ENCODE measurements around the gene RANBP9. TPM values are rescaled to one million over a fixed set of nuclear protein-coding genes. Genes with fewer than 3 reads are reported as not detected.

The RANBP9 gene
- total RNA-seq, 1 donor from 2014 or later = 40.2 TPM

DNA sequence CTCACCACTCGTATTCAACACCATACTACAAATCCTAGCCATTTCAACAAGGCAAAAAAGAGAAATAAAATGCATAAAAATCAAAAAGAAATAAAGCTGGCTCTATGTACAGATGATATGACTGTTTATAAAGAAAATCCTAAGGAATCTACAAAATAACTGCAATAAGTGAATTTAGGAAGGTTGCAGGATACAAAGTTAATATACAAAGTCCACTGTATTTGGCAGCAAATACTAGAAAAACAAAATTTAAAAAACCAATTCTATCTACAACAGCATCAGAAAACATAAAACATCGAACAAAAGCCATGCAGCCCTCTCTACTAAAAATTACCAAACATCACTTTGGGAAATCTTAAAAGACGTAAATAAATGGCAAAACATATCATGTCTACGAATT is 47.6 kb downstream of the RANBP9 start:
- intact Hi-C loops (cut with DNase I) = no loop called here
- DNase-seq (ENCODE audit: low spot score) = no peak

DNA sequence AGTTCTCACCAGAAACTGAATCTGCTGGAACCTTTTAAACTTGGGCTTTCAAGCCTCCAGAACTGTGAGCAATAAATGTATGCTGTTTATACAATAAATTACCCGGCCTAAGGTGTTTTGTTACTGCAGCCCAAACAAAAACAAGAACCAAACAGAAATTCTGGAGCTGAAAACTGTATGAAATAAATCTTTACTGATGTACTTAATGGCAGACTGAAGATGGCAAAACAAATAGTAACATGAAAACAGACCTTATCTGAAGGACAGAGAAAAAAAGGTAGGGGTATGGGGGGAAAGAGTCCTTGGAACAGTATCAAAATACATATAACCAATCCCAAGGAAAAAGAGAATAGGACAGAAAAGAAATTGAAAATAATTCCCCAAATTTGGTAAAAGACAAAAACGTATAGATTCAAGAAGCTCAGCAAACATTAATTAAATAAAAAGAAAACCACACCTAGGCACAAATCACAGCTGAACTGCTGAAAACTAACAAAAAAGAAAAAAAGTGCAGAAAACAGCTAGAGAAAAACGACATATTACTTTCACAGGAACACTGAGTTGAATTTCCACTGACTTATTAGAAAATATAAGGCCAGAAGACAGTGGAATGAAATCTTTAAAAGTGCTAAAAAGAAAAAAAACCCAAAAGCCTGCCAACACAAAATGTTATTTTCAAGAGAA is 48.8 kb downstream of the RANBP9 start:
- intact Hi-C loops (cut with DNase I) = no loop called here
- no peak for DNase-seq (ENCODE audit: low spot score)

DNA sequence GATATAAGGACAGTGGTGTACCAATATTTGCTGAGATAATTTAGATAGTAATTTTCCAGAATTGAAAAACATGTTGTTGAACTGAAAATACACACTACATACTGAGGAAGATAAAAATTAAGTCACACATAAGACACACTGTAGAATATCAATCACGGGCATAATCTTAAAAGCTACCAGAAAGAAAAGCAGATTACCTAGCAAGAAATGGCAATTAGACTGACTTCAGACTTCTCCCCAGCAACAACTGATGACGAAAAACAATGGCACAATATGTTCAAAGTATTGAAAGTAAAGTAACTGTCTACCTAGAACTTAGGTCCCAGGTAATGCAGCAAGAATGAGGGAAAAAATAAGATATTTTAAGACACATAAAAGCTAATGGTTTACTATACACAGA is 50.0 kb downstream of the RANBP9 start:
- DNase-seq (ENCODE audit: low spot score) = no peak
- intact Hi-C loops (cut with DNase I) = no loop called here

DNA sequence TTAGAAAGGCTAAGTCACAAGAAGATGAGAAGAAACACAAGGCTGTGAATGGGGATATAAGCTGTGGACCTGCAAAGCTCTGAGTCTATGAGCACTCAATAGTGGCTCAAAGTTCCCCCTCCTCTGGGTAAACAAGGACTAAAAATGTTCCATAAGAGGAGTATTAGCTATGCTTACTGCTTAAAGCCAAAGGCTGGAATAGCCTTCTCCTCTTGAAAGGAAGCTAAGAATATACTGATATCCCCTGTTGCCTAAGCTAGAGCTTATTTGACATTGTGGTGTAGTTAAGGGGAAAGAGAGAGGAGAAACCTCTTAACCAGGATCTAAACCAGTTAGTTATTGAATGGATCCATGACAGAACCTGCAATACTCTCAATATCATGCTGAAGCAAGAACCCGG is 50.7 kb downstream of the RANBP9 start:
- intact Hi-C loops (cut with DNase I) = no loop called here
- DNase-seq (ENCODE audit: low spot score) = no peak

DNA sequence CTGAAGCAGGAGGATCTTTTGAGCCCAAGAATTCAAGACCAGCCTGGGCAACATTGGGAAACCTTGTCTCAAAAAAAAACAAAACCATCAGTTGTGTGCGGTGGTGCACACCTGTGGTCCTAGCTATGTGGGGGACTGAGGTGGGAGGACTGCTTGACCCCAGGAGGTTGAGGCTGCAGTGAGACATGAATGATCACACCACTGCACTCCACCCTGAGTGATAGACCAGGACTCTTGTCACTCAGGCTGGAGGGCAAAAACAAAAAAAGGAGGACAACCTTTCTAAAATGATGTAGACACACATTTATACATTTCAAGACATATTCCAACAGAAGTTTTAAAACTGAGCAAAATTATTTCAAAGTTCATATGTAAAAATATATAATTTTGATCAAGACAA is 51.4 kb downstream of the RANBP9 start:
- no peak for DNase-seq (ENCODE audit: low spot score)
- intact Hi-C loops (cut with DNase I) = no loop called here

DNA sequence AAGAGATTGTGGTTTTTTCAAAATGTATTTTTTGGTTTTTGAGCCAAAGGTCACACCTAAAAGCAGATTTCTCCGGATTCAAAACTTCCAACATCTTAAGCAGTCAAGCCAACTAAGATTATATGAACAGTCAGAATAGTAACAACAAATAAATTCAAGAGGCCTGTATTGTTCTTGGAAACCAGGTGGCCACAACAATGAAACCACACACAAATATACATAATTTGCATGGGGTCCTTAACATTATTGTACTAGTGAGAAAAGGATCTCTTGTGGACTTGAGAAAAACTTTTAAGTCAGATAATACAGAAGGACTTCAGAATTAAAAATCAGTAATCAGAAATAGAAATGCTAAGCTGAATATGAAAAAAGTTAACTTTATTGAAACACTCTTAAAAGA is 55.9 kb downstream of the RANBP9 start:
- DNase-seq (ENCODE audit: low spot score) = no peak

DNA sequence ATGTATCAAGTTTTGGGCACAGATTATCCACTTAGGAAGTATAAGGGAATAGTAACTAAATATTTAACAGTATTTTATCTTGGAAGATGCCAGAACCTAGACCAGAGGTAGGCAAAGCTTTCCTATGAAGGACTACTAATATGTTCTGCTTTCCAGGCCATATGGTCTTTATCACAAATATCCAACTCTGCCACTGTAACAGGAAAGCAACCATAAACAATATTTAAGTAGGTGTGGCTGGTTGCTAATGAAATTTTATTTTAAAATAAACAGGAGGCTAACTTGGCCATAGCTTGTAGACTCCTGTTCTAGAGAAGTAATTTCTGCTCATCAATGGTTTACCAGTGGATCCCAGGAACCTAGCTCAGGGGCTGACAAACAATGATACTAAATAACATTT is 57.1 kb downstream of the RANBP9 start:
- no peak for DNase-seq (ENCODE audit: low spot score)
- intact Hi-C loops (cut with DNase I) = no loop called here

More for the DNA sequence above, 55.9 kb downstream of the RANBP9 start:
- intact Hi-C loops (cut with DNase I) = no loop called here

DNA sequence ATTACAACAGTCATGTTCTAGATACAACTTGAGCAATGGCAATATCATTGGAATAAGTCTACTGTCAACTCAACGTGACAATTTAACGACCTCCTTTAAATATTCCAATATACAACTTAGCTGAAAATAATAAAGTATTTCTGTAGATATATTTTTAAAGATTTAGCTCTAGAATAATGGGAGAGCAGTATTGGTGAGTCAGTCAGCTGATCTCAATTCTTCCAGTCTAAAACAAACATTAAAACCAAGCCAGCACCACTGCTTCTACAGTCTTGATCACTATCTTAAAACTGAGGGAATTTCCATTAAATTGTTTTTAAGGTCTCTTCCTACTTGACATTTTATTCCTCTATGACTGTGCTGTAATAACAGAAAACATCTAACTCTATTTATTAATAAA is 58.3 kb downstream of the RANBP9 start:
- no peak for DNase-seq (ENCODE audit: low spot score)
- intact Hi-C loops (cut with DNase I) = no loop called here

DNA sequence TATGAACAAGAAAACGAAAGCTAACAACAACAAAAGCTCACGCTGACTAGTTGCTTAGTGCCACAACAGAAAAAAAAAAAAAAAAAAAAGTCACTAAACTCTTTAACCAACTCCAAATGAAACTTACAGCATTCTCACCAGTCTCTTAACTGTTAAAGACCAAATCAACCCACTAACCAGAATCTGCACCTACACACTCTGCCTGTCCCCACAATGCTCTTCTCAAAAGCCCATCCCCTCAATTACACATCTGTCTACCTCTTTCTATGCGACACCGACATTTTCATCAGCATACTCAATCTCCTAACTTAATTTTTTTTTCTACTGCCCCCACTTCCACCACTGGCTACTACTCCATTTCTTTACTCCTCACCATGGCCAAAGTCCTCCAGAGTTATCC is 62.2 kb downstream of the RANBP9 start:
- intact Hi-C loops (cut with DNase I) = no loop called here
- no peak for DNase-seq (ENCODE audit: low spot score)

DNA sequence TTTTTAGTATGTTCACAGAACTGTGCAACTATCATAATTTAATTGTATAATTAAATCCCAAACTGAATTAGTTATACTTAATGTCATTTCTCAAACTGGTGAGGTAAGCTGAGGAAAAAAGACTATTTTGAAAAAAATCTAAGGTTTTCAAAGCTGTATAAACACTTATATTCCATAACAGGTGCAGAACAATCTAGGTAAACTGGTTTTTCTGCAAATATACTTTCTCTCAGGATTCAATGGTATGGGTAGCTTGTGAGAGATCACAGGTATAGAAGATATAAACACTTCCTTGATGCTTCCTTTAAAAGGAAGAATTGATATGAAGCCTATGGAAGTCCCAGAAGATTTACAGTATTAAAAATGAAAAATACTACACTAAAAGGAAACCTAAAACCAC is 62.8 kb downstream of the RANBP9 start:
- no peak for DNase-seq (ENCODE audit: low spot score)

DNA sequence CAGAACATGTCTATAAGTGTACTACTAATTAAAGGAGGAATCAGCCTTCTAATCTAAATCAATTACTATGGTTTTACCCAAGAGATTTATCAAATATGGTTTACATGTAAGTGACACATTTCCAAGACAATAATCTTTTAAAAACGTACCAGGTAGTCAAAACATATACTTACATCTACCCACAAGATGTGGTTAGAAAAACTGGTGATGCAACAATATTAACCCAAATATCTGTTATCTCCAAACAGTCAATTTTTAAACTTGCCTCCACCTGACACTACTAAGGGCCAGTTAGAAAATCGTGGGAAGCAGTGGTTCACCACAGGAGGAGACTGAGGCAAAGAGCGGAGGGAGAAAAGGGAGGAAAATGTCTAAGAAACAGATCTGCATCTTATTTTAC is 68.5 kb downstream of the RANBP9 start:
- DNase-seq (ENCODE audit: low spot score) = no peak
- intact Hi-C loops (cut with DNase I) = no loop called here

More for the DNA sequence above, 62.8 kb downstream of the RANBP9 start:
- intact Hi-C loops (cut with DNase I) = no loop called here

DNA sequence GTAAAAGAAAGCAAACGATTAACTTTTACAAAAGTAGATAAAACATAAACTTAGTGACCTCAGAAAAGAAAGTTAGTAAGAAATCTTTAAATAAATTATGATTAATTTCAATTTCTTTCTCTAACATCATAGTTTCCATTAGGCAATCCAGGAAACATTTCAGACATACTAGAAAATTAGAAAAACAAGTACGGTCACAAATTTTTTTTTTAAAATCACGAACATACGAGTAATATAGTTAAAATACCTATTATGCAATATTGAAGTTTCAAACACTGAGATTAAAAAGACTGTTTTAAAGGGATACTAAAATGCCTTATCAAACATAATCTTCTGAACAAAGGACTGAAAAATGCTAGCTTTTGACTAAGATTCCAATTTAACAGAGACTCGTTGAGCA is 70.3 kb downstream of the RANBP9 start:
- intact Hi-C loops (cut with DNase I) = no loop called here
- no peak for DNase-seq (ENCODE audit: low spot score)

DNA sequence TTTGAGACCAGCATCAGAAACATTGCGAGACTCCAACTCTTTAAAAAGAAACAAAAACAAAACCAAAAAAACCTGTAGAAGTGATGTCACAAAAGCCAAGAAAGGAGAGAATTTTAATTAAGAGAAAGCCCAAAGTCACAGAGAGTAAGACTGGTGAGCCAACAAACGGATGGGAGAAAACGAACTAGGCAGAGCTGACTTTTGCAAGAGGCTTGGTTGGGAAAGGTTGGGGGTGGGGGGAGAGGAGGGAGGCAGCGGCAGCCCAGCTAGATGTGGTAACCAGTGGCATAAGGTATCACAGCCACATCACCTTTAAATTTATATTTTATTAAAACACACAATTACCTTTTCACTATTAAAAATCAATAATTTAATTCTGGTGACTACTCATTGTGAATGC is 73.0 kb downstream of the RANBP9 start:
- DNase-seq (ENCODE audit: low spot score) = no peak
- intact Hi-C loops (cut with DNase I) = no loop called here

DNA sequence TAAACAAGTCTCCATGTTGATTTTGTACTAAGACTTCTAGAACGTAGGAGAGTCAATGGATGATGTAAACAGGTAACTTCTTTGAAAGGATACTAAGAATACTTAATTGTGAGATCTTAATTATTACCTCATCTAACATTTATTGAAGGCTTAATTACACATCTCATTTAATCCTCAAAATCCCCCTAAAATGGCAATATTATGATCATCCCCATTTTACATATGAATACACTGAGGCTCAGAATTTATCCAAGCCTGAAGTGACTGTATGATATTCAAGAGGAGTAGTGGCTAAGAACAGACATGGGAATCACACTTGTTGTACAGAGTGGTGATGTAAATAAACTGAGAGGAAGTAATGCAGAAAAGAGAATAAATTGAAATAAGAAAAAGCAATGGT is 73.6 kb downstream of the RANBP9 start:
- intact Hi-C loops (cut with DNase I) = no loop called here

DNA sequence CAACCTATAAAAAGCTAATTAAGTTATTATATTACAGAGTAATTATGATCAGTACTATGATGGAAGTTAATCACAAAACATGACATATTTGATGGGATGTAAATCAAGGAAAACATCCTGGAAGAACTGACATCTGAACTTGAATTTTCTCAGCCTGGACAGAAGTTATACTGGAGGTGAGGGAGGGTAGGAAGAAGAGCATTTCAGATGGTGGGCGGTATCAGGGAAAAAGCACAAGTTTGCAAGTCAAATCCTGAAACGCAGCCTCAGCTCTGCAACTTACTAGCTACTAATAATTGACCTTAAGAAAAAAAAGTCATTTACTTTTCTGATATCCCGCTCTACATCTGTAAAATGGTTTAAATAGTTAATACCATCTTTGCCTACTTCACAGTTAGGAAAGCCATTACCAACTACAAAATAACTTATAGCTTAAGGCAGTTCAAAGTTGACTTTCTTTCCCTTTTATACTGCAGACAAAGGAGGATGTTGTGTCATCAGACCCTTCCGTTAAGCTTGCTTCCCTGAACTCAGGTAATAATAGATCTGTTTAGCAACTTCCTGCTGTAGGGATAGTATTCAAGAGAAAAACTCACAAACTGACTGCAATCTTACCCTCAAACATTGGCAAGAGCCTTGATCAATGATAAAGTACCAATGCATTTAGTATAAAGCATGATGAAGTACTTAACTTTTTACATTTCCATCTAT is 75.5 kb downstream of the RANBP9 start:
- intact Hi-C loops (cut with DNase I) = no loop called here
- DNase-seq (ENCODE audit: low spot score) = no peak

More for the DNA sequence above, 73.6 kb downstream of the RANBP9 start:
- no peak for DNase-seq (ENCODE audit: low spot score)

DNA sequence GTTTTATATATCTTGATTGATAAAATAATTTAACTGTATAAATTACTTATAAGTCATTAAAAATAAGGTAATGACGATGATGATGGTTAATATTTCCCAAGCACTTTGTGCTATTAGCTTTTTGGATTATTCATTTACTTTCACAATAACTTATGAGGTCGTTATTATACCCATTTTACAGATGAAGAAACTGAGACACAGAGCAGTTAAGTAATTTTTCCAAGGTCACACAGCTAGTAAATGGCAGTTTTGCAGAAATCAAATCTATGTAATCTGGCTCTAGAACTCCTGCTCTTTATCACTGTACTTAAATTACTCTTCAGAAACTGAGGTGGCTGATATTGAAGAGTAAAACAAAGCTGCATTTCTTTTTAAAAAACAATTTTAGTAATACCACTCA is 78.3 kb downstream of the RANBP9 start:
- no peak for DNase-seq (ENCODE audit: low spot score)
- intact Hi-C loops (cut with DNase I) = no loop called here

DNA sequence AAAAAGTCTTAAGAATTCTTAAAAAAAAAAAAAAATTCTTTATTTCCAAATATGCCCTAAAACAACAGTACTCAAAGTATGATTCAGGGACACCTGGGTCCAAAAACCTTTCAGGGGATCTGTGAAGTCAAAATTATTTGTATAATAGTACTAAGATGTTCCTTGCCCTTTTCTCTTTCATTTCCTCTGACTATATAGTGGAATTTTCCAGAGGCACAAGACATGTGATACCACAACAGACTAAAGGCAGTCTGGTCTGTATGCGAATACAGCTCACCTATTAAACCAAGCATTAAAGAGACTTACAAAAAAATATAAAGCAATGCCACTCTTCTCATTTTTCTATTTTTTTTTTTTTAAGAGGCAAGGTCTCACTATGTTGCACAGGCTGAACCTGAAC is 81.1 kb downstream of the RANBP9 start:
- DNase-seq (ENCODE audit: low spot score) = no peak
- intact Hi-C loops (cut with DNase I) = no loop called here

DNA sequence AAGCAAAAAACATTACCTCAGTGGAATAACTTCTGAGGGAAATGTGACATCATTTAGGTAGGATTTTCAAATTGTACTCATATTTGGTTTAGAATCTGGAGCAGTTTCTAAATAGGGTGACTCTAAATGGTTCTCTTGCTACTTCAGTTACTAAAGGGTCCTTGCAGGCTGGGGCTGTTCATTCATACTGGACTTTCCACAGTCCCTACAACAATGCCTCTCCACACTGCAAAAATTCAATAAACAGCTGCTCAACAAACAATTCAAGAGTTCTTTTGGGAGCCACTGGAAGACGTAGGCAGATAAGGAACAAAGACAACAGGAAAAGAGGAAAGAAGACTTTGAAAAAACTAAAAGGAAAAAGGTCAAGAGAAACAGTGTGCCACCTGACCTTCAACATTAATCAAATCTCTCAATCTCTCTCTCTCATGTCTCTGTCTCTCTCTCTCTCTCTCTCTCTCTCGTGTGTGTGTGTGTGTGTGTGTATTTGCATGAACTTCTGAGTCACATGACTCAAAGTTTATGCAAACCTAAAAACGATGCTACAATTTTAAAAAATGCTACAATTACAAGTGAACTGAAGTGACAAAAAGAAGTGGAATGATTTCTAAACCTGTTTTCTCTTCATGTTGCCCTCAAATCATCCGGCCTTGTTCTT is 82.0 kb downstream of the RANBP9 start:
- intact Hi-C loops (cut with DNase I) = no loop called here
- DNase-seq (ENCODE audit: low spot score) = no peak

DNA sequence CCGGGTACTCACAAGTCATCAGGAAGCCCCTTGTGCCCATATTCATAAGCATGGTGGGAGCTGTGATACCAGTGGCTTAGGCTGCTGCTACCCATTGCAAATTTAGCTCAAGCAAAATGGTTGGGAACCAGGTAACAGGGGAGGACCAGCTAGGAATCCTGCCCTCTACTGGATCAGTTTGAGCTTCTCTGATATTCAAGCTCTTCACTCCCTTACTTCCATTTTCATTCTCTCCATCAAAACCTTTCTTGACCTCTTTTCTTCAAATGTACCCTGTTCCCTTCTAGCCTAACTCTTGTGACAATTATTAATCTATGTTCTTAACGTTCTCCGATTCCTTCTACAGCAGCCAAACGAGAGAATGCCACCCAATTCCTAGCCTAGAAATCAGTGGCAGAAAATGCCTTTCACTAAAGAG is 86.8 kb downstream of the RANBP9 start:
- intact Hi-C loops (cut with DNase I) = no loop called here
- DNase-seq (ENCODE audit: low spot score) = no peak

DNA sequence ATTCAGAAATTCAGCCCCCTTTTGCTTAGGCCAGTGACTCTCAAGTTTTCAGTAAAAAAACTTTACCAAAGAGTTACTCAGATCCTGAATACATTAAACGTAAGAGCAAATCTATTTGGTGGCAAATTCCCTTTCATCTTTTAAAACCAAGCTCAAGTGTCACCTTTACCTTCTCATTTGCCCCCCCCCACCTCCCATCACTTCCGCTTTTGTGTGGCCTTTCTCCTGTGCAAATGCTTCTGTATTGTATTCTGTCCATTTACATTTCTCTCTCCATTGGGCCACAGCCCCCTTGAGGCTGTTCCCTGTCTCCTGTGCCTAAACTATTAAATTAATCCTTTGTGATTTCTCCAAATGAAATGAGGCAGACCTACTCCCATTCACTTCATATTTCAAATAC is 94.6 kb downstream of the RANBP9 start:
- intact Hi-C loops (cut with DNase I) = loop anchor here (5.0 kb wide), 1 partner anchor 145 kb away; no protein-coding TSS in a partner anchor
- no peak for DNase-seq (ENCODE audit: low spot score)

DNA sequence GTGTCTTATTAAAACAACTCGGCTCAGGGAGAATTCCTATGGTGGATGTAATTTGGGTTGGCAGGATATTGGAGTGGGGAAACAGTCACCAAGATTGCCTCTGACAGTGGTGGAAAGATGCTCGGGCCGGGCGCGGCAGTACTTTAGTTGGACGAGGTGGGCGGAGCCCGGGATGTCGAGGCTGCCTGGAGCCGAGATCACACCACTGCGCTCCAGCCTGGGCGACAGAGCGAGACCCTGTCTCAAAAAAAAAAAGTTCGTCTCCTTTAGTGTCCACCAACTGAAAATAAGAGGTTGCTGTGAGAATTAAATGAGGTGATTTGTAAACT is 95.9 kb downstream of the RANBP9 start:
- intact Hi-C loops (cut with DNase I) = loop anchor here (2.0 to 5.0 kb wide), 2 partner anchors 95 to 147 kb away; partner anchors contain the start of gene RANBP9
- DNase-seq (ENCODE audit: low spot score) = no peak
